ENCODE results near the gene TRAF5.

TRAF5 gene

GRCh38 chr1:211372463-211372862 lies 45.8 kb downstream of the TRAF5 start:
- no peak for DNase-seq (ENCODE audit: low spot score)
- in situ Hi-C loops (cut with MboI; ENCODE audit: low pct_unique_long_range_greater_than_20kb, low sequenced_read_pairs, unreplicated experiment): no loop called here
- TF ChIP-seq, protein P1, sequence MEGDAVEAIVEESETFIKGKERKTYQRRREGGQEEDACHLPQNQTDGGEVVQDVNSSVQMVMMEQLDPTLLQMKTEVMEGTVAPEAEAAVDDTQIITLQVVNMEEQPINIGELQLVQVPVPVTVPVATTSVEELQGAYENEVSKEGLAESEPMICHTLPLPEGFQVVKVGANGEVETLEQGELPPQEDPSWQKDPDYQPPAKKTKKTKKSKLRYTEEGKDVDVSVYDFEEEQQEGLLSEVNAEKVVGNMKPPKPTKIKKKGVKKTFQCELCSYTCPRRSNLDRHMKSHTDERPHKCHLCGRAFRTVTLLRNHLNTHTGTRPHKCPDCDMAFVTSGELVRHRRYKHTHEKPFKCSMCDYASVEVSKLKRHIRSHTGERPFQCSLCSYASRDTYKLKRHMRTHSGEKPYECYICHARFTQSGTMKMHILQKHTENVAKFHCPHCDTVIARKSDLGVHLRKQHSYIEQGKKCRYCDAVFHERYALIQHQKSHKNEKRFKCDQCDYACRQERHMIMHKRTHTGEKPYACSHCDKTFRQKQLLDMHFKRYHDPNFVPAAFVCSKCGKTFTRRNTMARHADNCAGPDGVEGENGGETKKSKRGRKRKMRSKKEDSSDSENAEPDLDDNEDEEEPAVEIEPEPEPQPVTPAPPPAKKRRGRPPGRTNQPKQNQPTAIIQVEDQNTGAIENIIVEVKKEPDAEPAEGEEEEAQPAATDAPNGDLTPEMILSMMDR (IDR thresholded peaks at IDR 0.05; ENCODE audit: extremely low read depth, insufficient read depth, missing control alignments): no peak

DNA sequence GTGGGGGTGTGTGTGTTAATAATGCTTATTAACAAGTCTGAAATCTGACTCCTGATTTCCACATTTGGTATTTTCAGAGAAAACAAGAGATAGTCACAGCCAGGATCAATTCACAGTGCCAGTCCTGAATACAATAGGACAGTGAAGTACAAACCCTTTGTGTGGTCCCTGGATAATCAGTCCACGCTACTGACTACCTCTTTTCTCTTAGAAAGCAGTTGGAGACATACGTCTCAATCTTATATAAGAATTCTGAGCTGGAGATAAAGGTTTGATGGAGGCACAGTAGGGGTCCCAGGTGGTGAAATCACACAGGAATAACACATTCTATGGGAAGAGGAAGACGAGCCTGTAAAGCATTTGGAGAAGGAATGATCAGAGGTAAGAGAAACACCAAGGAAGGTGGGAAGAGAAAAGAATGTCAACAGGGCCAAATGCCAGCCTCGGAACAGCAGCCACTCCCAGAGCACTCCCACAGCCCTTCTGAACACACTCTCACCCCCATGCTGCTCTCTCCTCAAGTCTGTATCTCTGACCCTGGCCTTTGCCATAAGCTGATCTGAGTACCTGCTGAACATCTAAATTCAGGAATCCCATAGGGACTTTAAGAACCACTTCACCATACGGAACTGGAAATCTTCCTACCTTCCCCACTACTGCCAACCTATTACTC lies 48.6 kb downstream of the TRAF5 start:
- in situ Hi-C loops (cut with MboI; ENCODE audit: low pct_unique_long_range_greater_than_20kb, low sequenced_read_pairs, unreplicated experiment): no loop called here
- TF ChIP-seq, protein P1 (IDR thresholded peaks at IDR 0.05; ENCODE audit: extremely low read depth, insufficient read depth, missing control alignments): no peak
- no peak for DNase-seq (ENCODE audit: low spot score)

GRCh38 chr1:211375949-211376348 lies 49.3 kb downstream of the TRAF5 start:
- TF ChIP-seq, protein P1 (IDR thresholded peaks at IDR 0.05; ENCODE audit: extremely low read depth, insufficient read depth, missing control alignments): no peak
- DNase-seq (ENCODE audit: low spot score): no peak
- in situ Hi-C loops (cut with MboI; ENCODE audit: low pct_unique_long_range_greater_than_20kb, low sequenced_read_pairs, unreplicated experiment): no loop called here

DNA sequence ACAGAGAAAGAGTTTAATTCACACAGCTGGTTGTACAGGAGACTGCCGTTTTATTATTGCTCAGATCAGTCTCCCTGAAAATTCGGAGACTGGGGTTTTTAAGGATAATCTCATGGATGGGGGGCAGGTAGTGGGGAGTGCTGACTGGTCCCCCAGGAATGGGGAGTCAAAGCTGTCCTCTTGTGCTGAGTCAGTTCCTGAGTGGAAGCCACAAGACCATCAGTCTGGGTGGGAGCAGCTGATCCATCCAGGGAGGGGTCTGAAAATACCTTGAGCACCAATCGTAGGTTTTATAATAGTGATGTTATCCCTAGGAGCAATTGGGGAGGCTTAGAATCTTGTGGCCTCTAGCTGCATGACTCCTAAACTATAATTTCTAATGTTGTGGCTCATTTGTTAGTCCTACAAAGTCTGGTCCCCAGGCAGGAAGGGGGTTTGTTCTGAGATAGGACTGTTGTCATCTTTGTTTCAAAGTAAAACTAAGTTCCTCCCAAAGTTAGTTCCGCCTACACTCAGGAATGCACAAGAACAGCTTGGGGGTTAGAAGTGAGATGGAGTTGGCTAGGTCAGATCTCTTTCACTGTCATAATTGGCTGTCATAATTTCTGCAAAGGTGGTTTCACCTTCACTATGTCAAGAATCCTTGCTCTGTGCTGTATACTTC lies 50.3 kb downstream of the TRAF5 start:
- in situ Hi-C loops (cut with MboI; ENCODE audit: low pct_unique_long_range_greater_than_20kb, low sequenced_read_pairs, unreplicated experiment): no loop called here
- TF ChIP-seq, protein P1 (IDR thresholded peaks at IDR 0.05; ENCODE audit: extremely low read depth, insufficient read depth, missing control alignments): no peak
- DNase-seq (ENCODE audit: low spot score): no peak

DNA sequence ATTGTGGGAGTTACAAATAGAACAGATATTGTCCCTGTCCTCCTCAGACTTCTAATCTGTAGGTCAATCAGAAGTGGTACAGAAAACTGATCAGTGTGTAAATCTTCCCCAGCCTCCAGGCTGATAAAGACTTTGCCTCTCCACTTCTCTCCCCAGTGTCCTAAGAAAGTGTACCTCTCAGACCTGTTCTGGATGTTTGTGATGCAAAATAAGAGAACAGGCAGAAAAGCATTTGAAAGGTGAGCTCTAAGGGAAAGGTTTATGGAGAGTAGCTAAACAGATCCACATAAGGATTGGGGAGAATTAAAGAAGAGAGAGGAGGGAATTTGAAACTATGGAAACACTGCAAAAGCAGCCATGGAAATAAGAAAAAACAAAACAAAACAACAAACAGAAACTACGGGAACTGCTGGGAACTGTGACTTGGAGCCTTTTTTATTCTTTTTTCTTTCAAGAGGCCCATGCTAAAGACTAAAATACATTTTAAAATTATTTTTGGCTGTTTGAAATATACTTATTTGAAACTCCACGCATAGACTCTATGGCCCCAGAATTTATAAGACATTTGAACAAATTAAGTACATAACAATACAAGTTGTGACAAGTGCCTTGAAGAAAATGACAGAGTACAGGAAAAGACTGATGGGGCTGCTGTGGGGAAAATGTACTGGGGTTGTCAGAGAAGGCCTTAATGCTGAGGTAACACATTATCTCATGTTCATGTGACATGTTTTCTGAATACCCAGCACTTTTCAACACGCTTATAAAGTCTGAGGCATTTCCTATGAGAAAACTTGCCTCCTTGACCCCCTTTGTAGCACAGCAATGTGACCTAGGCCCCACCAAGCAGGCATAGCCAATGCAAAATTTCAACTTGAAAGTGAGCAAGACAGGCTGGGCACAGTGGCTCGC lies 51.2 kb downstream of the TRAF5 start:
- no peak for DNase-seq (ENCODE audit: low spot score)
- TF ChIP-seq, protein P1 (IDR thresholded peaks at IDR 0.05; ENCODE audit: extremely low read depth, insufficient read depth, missing control alignments): no peak
- in situ Hi-C loops (cut with MboI; ENCODE audit: low pct_unique_long_range_greater_than_20kb, low sequenced_read_pairs, unreplicated experiment): no loop called here

DNA sequence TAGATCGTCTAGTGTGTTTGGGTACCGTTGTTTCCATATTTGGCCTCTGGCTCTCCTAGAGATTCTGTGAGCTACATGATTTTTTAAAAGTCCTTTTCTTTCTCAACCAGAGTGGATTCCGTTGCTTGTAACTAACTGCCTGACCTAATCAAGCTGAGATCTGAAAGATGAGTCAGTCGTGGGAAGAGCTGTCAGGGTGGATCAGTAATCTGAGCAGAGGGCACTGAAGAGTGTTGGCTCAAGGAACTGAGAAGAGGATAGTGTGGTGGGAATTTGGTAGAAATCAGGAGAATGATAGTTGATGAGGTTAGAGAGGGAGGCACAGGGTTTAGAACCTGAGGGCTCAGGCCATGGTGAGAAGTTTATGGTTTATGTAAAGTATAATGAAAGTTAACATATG lies 52.2 kb downstream of the TRAF5 start:
- no peak for DNase-seq (ENCODE audit: low spot score)
- TF ChIP-seq, protein P1 (IDR thresholded peaks at IDR 0.05; ENCODE audit: extremely low read depth, insufficient read depth, missing control alignments): no peak
- in situ Hi-C loops (cut with MboI; ENCODE audit: low pct_unique_long_range_greater_than_20kb, low sequenced_read_pairs, unreplicated experiment): no loop called here

Data from GM13977 (cell line).